NCI-H82 treated with DMSO at 0.1 percent for 48 hours (cell line): ENCODE data around the gene LRRC75B.
"Not testable (repeated sequence)": the region's sequence is repeated elsewhere in the genome, so short reads cannot be mapped to it uniquely, and the experiment has no call there.

Experiments used
- DNase-seq: peaks from one replicate; lab custom pipeline; 2025; ENCODE audit not compliant: unreplicated experiment; lab: John Stamatoyannopoulos, UW

LRRC75B gene

GRCh38 chr22:24602847-24603769, 10.2 kb upstream of the LRRC75B start, which contains the start of gene GGT1:
TSS of gene GGT1 (plus strand) at chr22:24603193. CDS start at chr22:24611082, 7,889 bp downstream.
- not testable (repeated sequence) for DNase-seq

GRCh38 chr22:24602105-24602749, 9.4 kb upstream of the LRRC75B start:
- not testable (repeated sequence) for DNase-seq

GRCh38 chr22:24601217-24602104, 8.6 kb upstream of the LRRC75B start:
- no peak for DNase-seq

- not testable (repeated sequence) for DNase-seq
Measured at GRCh38 chr22:24599958-24600715, 7.3 kb upstream of the LRRC75B start.

- DNase-seq = no peak
Measured at GRCh38 chr22:24599514-24599913, 6.6 kb upstream of the LRRC75B start.

- not testable (repeated sequence) for DNase-seq
Measured at GRCh38 chr22:24597076-24597475, 4.2 kb upstream of the LRRC75B start.

GRCh38 chr22:24595863-24596262, 3.0 kb upstream of the LRRC75B start:
- DNase-seq = no peak

- DNase-seq = no peak
Measured at GRCh38 chr22:24595228-24595627, 2.4 kb upstream of the LRRC75B start.

GRCh38 chr22:24594569-24595120, 1.8 kb upstream of the LRRC75B start:
- DNase-seq = no peak

GRCh38 chr22:24593836-24594568, 1.1 kb upstream of the LRRC75B start:
- no peak for DNase-seq

- DNase-seq = not testable (repeated sequence)
Measured at GRCh38 chr22:24593559-24593835, 624 bp upstream of the LRRC75B start.

GRCh38 chr22:24592058-24592850, 619 bp downstream of the LRRC75B start:
- DNase-seq = no peak

GRCh38 chr22:24591286-24591830, 1.5 kb downstream of the LRRC75B start:
- DNase-seq = no peak

GRCh38 chr22:24590596-24591173, 2.2 kb downstream of the LRRC75B start:
- DNase-seq = no peak

- DNase-seq = no peak
Measured at GRCh38 chr22:24589518-24590030, 3.3 kb downstream of the LRRC75B start.

GRCh38 chr22:24588757-24589481, 4.0 kb downstream of the LRRC75B start:
- DNase-seq = no peak

GRCh38 chr22:24588381-24588756, 4.5 kb downstream of the LRRC75B start:
- DNase-seq = no peak
